Measurements from ENCODE around the gene MRPS2.
A peak's percentile ranks its signal among the peaks of the same experiment; 100 is the strongest.

Gene MRPS2

DNA sequence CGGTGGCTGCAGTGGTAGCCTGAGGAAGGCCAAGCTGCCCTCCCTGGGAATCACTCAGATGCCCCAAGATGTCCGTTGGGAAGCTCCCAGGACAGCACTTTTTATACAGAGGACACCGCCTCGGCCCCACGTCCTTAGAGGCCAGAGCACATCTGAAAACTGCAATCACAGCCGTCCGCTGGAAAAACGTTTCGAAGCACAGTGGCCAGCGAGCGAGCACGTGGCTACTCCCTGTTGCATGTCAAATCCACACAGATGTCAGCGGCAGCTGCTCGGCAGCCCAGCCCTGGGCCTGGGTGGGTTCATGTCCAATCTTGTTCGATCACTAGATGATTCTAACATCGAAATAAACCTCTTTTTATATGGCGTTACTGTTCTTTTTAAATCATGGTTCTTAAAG lies 12.0 kb upstream of the MRPS2 start:
- no peak overlapping the region for H3K27ac ChIP-seq (ENCODE audit: insufficient read depth, low read depth, low read length, poor library complexity, severe bottlenecking)
- H3K36me3 ChIP-seq (ENCODE audit: control insufficient read depth, insufficient read depth, low read length): peaks cover 40% of the 10 kb centered on the region
- no peaks in the 10 kb centered on the region for H3K27me3 ChIP-seq (ENCODE audit: control insufficient read depth, insufficient read depth, low read length, poor library complexity, severe bottlenecking)
- no peak overlapping the region for H3K4me3 ChIP-seq (ENCODE audit: insufficient read depth, low read depth, low read length)
- WGBS, 2 experiments: 95% methylated on average over 17 of the region's 17 CpGs
- H3K4me1 ChIP-seq (ENCODE audit: control insufficient read depth, insufficient read depth, low read length): peaks cover 6% of the 10 kb centered on the region
- H3K9me3 ChIP-seq (ENCODE audit: control insufficient read depth, low read length): no peaks in the 10 kb centered on the region

DNA sequence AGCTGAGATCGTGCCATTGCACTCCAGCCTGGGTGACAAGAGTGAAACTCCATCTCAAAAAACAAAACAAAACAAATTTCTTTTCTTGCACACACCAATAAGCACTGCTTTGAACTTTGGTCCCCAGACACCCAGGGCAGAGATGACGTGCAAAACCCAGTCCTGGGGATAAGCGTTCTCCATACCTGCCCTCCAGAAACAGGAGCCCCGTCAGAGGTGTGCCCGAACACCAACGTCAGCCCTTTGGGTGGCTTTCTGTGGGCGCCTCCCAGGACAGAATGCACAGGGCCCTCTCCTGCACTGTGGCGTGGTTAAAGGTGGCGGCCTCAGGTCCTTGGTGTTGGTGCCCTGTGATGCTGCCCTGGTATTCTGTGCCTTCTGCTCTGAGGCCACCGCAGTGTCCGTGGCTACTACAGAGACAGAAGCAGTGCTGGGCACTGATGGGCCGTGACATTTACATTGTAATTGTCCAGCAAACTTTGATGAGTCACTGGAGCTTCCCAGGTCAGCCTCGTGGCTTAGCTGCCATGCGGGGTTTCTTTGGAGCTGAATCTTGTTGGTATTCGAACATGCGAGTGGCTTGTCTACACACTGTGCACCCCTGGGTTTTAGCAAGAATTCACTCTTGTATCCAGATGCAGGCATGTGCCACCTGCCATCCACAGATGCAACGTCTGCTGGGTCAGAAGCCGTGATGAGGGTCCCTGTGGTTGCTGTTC lies 11.1 kb upstream of the MRPS2 start:
- Histone ChIP-seq H3K27me3 (ENCODE audit: control insufficient read depth, insufficient read depth, low read length, poor library complexity, severe bottlenecking) (no peaks in the 10 kb centered on the region), H3K9me3 (ENCODE audit: control insufficient read depth, low read length) (no peaks in the 10 kb centered on the region), H3K4me3 (ENCODE audit: insufficient read depth, low read depth, low read length) (no peak overlapping the region), H3K36me3 (ENCODE audit: control insufficient read depth, insufficient read depth, low read length) (peaks cover 36% of the 10 kb centered on the region), H3K4me1 (ENCODE audit: control insufficient read depth, insufficient read depth, low read length) (peaks cover 6% of the 10 kb centered on the region), H3K27ac (ENCODE audit: insufficient read depth, low read depth, low read length, poor library complexity, severe bottlenecking) (no peak overlapping the region)
- WGBS, 2 experiments: 94% methylated on average over 18 of the region's 18 CpGs

DNA sequence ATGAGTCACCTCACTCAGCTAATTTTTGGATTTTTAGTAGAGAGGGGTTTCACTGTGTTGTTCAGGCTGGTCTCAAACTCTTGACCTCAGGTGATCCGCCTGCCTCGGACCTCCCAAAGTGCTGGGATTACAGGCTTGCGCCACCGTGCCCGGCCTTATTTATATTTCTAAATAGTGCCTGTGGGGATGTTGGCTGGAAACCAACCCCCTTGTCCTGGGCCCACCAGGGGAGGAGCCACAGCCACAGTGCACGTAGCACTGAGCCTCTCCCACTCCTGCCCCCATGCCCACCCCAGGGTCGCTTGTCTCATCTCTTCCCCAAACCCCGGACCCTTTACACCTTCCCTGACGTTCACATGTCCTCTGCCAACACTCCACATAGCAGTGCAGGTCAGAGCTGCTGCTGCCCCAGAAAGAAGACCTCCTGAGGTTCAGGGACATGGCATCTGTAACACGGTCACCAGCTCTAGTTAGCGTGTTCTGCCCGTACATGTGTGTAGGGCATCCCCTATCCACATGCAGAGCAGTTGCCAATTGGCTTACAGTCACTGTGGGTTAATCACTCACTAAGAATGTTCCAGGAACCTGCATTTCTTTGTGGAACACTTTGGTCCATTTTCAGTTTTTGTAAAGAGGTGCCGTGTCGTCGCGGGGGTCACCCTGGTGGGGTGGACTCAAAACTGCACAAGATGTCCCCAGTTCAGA lies 10.2 kb upstream of the MRPS2 start:
- peaks cover 29% of the 10 kb centered on the region for H3K36me3 ChIP-seq (ENCODE audit: control insufficient read depth, insufficient read depth, low read length)
- no peaks in the 10 kb centered on the region for H3K27me3 ChIP-seq (ENCODE audit: control insufficient read depth, insufficient read depth, low read length, poor library complexity, severe bottlenecking)
- no peak overlapping the region for H3K4me3 ChIP-seq (ENCODE audit: insufficient read depth, low read depth, low read length)
- 93% methylated on average over 16 of the region's 16 CpGs for WGBS, 2 experiments
- peaks cover 6% of the 10 kb centered on the region for H3K4me1 ChIP-seq (ENCODE audit: control insufficient read depth, insufficient read depth, low read length)
- H3K27ac ChIP-seq (ENCODE audit: insufficient read depth, low read depth, low read length, poor library complexity, severe bottlenecking): no peak overlapping the region
- no peaks in the 10 kb centered on the region for H3K9me3 ChIP-seq (ENCODE audit: control insufficient read depth, low read length)

DNA sequence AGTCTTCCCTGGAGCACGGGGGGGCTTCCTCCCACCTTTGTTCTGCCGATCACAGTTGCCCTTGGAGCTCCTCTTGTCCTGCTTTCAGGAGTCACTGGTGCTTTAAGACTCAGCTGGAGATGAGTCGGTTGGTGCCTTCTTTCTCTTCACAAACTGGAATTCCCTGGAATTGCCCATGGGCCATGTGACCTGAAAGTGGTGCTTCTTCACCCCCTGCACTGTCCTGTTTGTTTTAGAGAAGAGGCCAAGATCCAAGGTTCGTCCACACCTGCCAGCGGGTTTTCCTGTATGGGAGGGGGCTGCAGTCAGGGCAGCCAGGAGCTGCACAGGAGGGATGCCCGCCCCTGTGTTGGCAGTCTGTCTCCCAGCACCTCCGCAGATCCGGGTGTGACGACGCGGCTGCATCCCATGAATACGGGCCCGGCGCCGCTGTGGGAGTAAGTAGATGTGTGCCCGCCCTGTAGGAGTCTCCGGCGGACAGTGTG lies 9.5 kb upstream of the MRPS2 start:
- WGBS, 2 experiments: 74 to 77% methylated on average over 18 of the region's 18 CpGs
- Histone ChIP-seq H3K36me3 (ENCODE audit: control insufficient read depth, insufficient read depth, low read length) (peaks cover 23% of the 10 kb centered on the region), H3K4me3 (ENCODE audit: insufficient read depth, low read depth, low read length) (no peak overlapping the region), H3K27ac (ENCODE audit: insufficient read depth, low read depth, low read length, poor library complexity, severe bottlenecking) (no peak overlapping the region), H3K4me1 (ENCODE audit: control insufficient read depth, insufficient read depth, low read length) (peaks cover 6% of the 10 kb centered on the region), H3K9me3 (ENCODE audit: control insufficient read depth, low read length) (no peaks in the 10 kb centered on the region), H3K27me3 (ENCODE audit: control insufficient read depth, insufficient read depth, low read length, poor library complexity, severe bottlenecking) (no peaks in the 10 kb centered on the region)

DNA sequence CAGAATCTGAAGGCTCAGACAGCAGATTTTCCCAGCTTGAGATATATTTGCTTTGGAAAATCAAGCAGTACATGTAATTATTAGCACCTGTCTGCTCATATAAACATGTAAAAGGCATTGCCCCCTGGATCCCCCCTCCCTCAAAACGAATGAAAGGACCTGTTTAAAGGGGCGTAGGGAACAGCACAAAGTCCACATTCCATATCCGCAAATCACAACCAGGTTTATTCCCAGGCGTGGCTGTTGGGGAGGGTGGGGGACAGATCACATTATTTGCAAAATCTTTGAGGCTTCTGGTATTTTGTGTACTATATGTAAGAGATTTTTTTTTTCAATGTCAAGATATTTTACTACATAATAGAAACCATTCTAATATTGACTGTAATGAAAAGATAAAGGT lies 8.7 kb upstream of the MRPS2 start:
- Histone ChIP-seq H3K4me3 (ENCODE audit: insufficient read depth, low read depth, low read length) (no peak overlapping the region), H3K36me3 (ENCODE audit: control insufficient read depth, insufficient read depth, low read length) (peaks cover 15% of the 10 kb centered on the region), H3K27me3 (ENCODE audit: control insufficient read depth, insufficient read depth, low read length, poor library complexity, severe bottlenecking) (no peaks in the 10 kb centered on the region), H3K27ac (ENCODE audit: insufficient read depth, low read depth, low read length, poor library complexity, severe bottlenecking) (no peak overlapping the region), H3K9me3 (ENCODE audit: control insufficient read depth, low read length) (no peaks in the 10 kb centered on the region), H3K4me1 (ENCODE audit: control insufficient read depth, insufficient read depth, low read length) (peaks cover 6% of the 10 kb centered on the region)
- WGBS, 2 experiments: 83 to 93% methylated on average over 3 to 4 of the region's 4 CpGs

DNA sequence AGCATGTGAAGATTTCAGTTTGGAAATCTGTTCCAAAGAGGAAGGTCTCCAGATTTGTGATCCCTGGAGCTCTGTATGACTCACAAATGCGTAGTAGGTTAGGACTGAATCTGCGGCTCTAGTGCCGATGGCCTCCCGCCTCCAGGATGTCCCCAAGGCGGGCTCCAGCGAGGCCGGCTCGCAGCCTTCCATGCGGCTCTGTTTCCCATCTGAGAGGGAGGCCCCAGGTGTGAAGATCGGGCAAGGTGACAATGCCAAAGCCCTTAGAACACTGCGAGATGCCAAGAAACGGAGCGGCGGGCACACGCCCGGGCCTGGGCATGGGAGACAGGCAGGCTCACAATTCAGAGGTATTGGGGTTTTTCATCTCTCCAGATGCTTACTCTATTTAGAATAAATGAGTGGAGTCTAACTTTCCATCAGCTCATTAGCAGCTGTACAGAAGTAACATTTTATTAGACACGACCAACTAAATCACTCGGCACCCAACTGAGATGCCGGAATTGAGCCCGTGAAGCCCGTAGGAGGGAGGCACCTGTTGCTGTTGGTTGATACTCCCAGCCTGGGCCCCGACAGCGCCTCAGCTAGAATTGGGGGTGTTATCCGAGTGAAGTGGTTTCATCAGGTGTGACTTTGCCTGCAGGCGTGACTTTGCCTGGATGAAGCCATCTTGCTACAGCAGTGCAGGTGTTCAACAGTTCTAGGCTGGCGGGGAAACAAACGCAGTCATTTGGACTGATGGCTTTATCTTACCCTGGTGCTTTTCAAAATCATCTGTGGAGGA lies 7.4 kb upstream of the MRPS2 start:
- H3K27ac ChIP-seq (ENCODE audit: insufficient read depth, low read depth, low read length, poor library complexity, severe bottlenecking): no peak overlapping the region
- H3K27me3 ChIP-seq (ENCODE audit: control insufficient read depth, insufficient read depth, low read length, poor library complexity, severe bottlenecking): no peaks in the 10 kb centered on the region
- no peak overlapping the region for H3K4me3 ChIP-seq (ENCODE audit: insufficient read depth, low read depth, low read length)
- WGBS, 2 experiments: 93 to 94% methylated on average over 27 of the region's 27 CpGs
- H3K9me3 ChIP-seq (ENCODE audit: control insufficient read depth, low read length): no peaks in the 10 kb centered on the region
- peaks cover 4% of the 10 kb centered on the region for H3K36me3 ChIP-seq (ENCODE audit: control insufficient read depth, insufficient read depth, low read length)
- H3K4me1 ChIP-seq (ENCODE audit: control insufficient read depth, insufficient read depth, low read length): peaks cover 6% of the 10 kb centered on the region

DNA sequence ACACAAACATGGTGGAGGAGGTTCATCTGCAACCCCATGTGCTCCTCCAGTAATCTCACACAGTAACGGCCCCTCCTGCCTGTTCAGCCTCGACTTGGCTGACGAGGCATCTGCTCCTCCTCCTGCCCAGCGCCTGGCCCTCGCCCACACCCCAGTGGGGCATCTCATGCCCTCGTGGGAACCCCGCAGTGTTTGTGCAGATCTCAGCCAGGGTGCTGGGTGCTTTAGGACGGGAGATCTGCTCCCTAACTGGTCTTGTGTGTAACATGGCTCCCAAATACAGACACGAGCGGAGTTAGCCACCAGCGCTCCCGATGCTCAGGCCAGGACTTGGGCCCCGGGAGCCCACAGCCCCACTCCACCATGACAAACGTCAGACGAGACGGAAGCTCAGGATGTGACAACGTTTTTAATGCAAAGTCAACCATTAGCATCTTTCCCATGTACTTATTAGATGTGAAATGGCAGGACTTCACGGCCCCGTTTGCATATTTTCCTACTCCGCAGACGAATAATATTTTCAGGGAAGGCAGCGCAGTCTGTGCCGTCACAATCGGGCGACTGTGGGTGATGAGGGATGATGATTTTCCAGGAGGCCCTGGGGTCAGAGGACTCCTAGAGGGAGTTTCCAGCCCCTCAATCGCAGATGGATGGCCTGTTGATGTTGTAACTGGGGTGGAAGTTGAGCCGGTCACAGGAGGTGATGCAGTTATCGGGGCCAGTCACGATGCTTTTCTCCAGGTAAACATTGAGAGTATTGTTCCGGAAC lies 5.5 kb upstream of the MRPS2 start:
- no peaks in the 10 kb centered on the region for H3K36me3 ChIP-seq (ENCODE audit: control insufficient read depth, insufficient read depth, low read length)
- no peaks in the 10 kb centered on the region for H3K9me3 ChIP-seq (ENCODE audit: control insufficient read depth, low read length)
- no peak overlapping the region for H3K4me3 ChIP-seq (ENCODE audit: insufficient read depth, low read depth, low read length)
- peaks cover 5% of the 10 kb centered on the region for H3K4me1 ChIP-seq (ENCODE audit: control insufficient read depth, insufficient read depth, low read length)
- H3K27me3 ChIP-seq (ENCODE audit: control insufficient read depth, insufficient read depth, low read length, poor library complexity, severe bottlenecking): peaks cover 4% of the 10 kb centered on the region
- H3K27ac ChIP-seq (ENCODE audit: insufficient read depth, low read depth, low read length, poor library complexity, severe bottlenecking): no peak overlapping the region
- 91% methylated on average over 30 of the region's 30 CpGs for WGBS, 2 experiments

DNA sequence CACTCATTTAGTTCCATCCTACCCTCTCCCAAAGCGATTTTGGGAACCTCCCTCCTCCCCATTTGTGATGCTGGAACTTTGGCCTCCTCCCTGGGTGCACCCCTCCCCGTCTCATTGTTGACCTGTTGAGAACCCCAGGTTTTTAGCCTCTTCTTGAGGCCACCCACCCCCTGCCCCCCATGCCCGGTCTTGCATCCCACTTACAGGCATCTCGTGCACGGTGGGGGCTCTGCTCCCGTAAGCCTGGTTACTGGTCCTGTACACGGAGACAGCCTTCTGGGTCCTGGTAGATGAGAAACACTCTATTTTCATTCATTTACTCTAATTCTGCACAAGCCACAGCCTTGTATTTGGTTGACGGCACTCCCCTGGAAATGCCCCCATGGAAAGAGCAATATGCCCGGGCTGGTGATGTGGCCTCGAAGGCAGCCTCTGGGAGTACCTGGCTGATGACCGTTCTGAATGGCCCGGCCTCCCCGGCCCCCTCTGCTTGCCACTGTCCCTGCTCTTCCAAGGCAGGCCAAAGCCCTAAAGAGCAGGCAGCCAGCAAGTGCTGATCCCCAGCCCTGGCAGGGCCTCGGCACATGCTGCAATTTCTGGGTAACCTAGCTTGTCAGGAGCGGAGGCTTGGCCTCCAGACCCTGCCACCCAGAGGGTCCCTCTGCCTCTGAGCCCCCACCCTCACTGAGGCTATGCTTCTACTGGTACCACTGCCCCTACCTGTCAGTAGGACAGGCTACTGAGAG lies 1.9 kb upstream of the MRPS2 start:
- Histone ChIP-seq H3K27me3 (ENCODE audit: control insufficient read depth, insufficient read depth, low read length, poor library complexity, severe bottlenecking) (peaks cover 4% of the 10 kb centered on the region), H3K9me3 (ENCODE audit: control insufficient read depth, low read length) (no peaks in the 10 kb centered on the region), H3K4me1 (ENCODE audit: control insufficient read depth, insufficient read depth, low read length) (peaks cover 9% of the 10 kb centered on the region), H3K36me3 (ENCODE audit: control insufficient read depth, insufficient read depth, low read length) (peaks cover 7% of the 10 kb centered on the region), H3K4me3 (ENCODE audit: insufficient read depth, low read depth, low read length) (no peak overlapping the region), H3K27ac (ENCODE audit: insufficient read depth, low read depth, low read length, poor library complexity, severe bottlenecking) (no peak overlapping the region)
- WGBS, 2 experiments: 91% methylated on average over 15 of the region's 15 CpGs

DNA sequence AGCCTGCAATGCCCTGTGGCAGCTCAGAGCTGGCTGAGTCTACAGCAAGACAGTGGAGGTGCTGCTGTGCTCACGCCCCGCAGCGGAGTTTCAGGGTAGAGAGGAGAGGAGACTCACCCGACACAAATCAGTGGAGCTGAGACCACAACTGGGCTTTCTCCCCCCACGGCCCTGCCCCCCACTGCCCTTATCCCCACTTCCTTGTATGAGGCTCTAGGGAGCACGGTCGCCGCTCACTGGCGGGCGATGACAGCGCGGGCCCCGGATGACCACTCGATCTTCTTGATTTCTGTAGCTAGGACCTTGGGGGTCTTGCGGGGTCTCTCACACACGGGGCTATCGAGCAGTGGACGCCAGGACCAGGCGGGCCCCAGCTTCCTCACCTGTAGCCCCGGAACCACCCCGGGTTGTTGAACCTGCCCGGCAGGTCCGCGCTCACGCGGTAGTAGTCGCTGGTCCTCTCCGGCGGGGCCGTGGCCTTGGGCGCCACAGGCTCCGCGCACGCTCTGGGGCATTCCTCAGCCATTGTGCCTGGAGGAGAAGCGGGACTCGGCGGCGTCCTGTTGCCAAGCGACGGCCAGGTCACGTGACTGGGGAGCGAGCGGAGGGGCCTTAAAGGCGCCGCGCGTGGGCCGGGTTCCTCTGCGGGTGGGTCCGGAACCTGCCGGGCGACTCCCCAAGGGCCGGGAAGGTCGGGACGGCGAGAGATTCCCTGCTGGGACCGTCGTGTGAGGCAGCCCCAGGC lies 984 bp upstream of the MRPS2 start:
- peaks cover 14% of the 10 kb centered on the region for H3K36me3 ChIP-seq (ENCODE audit: control insufficient read depth, insufficient read depth, low read length)
- H3K27ac ChIP-seq (ENCODE audit: insufficient read depth, low read depth, low read length, poor library complexity, severe bottlenecking): no peak overlapping the region

More for the DNA sequence above, 984 bp upstream of the MRPS2 start:
- Histone ChIP-seq H3K27me3 (ENCODE audit: control insufficient read depth, insufficient read depth, low read length, poor library complexity, severe bottlenecking) (peaks cover 4% of the 10 kb centered on the region), H3K4me1 (ENCODE audit: control insufficient read depth, insufficient read depth, low read length) (peaks cover 9% of the 10 kb centered on the region), H3K9me3 (ENCODE audit: control insufficient read depth, low read length) (no peaks in the 10 kb centered on the region), H3K4me3 (ENCODE audit: insufficient read depth, low read depth, low read length) (peak overlapping the region; percentile 83)
- 1% methylated on average over 58 of the region's 58 CpGs for WGBS, 2 experiments

Data from ectodermal cell (in vitro differentiated cells).